ENCODE data around the gene TUSC1.

GRCh38 chr9:25709941-25710340 lies 31.7 kb upstream of the TUSC1 start:
- TF ChIP-seq POLR2A (IDR thresholded peaks at IDR 0.05; ENCODE audit: low read length), result no peak
- TF ChIP-seq GATA1 (IDR thresholded peaks at IDR 0.05; ENCODE audit: low read depth, low read length), result no peak
